GM21723 (cell line): ENCODE results near the gene CDH13.

Source experiments
- ATAC-seq: cut with Tn5 transposase; IDR thresholded peaks from one replicate; pipeline ENCODE4 v1.9.1; 2021; ENCODE audit warnings: mild to moderate bottlenecking, moderate library complexity; ENCODE audit not compliant: unreplicated experiment

CDH13 gene

GRCh38 chr16:83681381-83681956 is 1054.7 kb downstream of the CDH13 start:
- no peak for ATAC-seq

- ATAC-seq, result no peak
These were observed 1055.5 kb downstream of the CDH13 start for GRCh38 chr16:83682116-83682867.

GRCh38 chr16:83682868-83683235 is 1056.1 kb downstream of the CDH13 start:
- no peak for ATAC-seq

DNA sequence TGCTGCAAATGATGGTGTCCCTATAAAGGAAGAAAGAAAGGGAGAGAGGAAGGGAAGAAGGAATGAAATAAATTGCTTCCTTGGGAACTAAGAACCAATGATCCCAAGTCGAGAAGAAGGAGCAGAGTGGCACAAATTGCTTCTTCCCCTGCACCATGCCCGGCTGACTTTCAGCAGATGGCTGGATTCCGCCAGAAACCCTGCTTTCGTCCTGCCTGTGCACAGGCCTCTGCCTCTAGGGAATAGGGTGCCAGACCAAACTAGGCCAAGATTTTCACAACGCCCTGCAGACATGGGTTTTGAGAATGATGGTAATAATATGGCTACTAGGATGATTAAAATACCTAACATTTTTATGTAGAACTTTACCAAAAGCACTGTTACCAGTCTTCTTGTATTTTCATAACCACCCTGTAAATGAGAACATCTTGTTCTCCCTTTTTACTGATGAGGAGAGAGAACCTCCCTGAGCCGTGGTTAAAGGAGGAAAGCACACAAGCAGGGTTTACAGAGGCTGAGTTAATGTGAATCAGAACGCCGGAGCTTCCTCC is 1058.9 kb downstream of the CDH13 start:
- no peak for ATAC-seq

DNA sequence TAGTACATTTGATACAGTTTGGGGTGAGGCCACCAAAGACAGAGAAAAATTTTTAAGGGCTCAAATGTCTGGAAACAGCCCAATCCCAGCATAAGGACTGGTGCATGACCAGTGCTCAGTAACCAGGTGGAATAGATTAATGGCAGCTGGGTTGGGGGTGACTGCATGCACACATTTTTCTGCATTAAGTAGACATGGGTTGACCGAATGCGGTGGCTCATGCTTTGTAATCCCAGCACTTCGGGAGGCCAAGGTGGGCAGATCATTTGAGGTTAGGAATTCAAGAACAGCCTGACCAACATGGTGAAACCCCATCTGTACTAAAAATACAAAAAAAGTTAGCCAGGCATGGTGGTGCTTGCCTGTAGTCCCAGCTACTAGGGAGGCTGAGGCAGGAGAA is 1060.0 kb downstream of the CDH13 start:
- ATAC-seq, result no peak

GRCh38 chr16:83689385-83689831 is 1062.6 kb downstream of the CDH13 start:
- ATAC-seq, result no peak

GRCh38 chr16:83692224-83692623 is 1065.5 kb downstream of the CDH13 start:
- ATAC-seq, result no peak

DNA sequence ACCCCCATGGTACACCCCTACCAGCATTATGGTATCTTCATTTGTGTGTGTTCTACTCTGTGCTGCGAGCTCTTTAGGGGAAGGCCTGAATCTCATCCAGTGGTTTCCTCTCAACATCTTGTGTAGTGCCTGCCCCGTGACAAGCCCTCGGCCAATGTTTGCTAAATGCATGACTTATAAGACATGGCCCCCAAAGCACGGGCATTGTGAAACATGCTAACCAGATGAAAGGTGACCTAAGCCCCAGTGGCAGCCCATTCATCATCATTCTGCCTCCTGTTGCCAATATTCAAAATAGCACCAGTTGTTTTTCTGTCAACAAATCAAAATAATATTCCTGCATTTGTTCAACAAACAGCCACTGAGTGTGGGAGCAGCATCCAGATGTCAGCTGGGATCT is 1072.2 kb downstream of the CDH13 start:
- no peak for ATAC-seq

DNA sequence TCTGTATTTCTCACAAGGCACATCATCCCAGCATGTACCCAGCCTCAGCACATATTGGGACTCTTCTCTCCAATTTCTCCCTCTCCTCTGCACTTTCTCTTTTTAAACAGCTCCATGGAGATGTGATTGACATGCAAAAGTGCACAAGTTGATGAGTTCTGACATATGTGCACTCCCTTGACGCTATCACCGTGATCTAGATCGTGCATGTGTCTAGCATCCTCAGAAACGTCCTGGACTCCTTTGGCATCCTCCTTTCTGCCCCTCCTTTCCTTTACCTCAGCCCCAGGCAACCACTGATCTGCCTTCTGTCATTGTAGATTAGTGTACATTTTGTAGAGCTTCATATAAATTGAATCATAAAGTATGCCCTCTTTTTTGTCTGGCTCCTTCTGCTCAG is 1073.0 kb downstream of the CDH13 start:
- no peak for ATAC-seq

DNA sequence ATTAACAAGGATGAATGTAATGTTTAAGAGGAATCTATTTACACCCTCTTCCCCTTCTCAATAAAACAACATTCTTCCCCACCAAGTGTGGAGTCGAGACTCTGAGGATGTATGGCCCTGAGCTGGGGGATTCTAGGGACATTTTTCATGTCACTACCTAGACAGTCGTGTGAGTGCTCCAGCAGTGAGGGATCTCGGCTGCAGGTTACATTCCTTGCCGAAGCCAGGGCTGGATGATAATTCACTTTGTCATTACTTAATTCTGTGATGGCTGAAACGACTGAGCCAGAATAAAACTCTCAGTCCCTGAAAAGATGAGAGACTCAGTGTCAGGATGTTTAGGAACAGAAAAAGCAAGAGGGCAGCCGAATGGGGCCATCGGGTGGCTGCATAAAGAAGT is 1074.1 kb downstream of the CDH13 start:
- no peak for ATAC-seq

DNA sequence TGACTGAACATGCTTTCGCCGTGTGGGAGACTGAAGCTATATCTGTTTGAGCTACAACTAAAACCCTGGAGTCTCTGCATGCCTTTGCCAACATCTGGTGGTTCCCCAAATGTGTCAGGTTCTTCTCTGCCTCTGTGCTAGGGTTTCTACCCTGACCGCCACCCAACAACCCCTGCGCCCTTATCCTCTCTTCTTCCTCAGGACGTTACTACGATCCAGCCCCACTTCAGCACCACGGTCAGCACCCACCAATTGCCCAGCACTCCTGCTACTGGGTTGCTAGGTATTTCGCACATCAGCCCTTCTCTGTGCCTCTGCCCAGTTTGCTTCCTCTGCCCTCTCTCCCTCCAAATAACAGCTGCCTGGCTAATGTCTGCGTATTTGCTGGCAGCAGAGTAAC is 1074.7 kb downstream of the CDH13 start:
- no peak for ATAC-seq

DNA sequence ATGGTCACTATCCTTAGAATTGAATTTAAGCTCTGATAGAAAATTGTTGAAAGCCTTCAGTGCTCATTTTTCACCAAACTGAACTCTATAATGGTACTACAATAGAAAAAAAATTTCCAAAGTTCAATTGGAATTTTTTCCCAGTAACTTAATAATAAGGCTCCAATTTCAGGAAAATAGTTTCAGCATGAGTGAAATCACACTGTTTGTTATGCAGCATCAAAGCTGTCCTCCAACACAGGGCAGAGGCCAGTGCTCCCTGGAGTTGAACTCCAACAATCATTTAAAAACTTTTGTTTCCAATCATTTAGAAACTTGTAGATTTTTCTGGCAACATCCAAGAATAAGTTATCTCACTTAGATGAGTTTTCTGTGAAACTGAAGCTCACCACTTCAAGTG is 1077.9 kb downstream of the CDH13 start:
- no peak for ATAC-seq

DNA sequence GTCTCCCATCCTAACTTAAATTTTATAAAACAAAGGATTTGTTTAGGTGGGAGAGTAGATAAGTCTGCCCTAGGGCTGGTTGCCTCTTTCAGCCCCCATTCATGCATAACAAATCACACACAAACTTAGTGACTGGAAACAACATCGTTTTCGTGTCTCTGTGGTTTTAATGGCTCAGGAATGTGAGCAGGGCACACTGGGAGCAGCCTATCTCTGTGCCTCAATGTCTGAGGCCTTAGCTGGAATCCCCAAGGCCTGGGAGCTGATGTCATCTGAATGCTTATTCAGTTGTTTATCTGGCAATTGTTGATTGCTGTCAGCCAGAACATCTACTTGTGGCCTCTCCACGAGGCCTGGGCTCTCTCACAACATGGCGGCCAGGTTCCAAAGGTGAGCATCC is 1079.1 kb downstream of the CDH13 start:
- ATAC-seq, result no peak

DNA sequence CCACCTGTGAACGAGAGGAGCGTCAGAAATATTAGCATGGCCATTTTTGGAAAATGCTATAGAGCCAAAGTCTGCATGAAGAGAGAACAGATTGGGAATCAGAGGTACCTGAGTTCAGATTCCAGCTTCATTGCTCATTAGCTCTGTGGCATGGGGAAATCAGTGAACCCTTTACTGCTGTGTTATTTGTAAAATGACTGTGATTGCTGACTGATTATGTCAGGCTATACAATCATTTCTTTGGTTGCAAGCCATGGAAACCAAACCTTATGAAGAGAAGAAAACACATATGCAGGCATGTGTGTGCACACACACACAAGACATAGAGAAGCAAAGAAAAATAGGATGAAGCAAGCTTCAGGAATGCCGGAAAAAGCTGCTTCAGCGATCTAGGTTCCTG is 1079.6 kb downstream of the CDH13 start:
- no peak for ATAC-seq

- no peak for ATAC-seq
These were observed 1084.3 kb downstream of the CDH13 start for GRCh38 chr16:83711069-83711468.

DNA sequence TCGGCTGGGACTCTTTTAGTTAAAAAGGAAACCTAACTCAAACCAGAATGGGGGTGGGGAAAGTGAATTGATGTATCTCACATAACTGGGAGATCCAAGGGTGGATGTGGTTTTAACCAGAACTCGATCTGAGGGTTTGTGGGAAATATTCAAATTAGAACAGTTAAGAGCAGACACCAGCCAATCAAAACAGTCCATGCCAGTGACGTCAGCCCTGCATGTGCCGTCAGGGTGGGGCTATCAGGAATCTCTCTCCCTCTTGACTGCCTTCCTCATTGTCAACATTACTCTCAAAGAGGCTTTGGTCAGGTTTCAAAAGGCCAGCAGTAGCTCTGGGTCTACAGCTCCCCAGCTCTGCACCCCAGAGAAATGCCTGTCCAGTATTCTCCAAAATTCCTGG is 1086.8 kb downstream of the CDH13 start:
- no peak for ATAC-seq

DNA sequence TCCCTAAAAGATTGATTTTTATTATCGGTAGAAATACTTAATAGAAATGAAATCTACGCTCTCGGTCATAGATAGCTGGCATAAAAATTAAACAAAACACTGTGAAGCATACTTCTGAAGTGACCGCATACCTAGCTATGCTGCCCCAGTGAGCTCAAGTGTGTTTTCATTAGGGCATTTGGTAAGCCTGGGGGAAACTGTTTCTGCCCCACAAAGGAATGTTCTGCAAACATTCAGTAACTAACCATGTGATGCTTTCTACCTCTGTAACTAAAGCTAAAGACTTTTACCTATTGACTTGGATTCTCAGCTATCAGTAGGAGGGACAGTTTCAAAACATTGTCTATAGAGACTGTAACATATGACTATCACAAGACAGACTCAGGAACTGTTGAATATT is 1087.5 kb downstream of the CDH13 start:
- no peak for ATAC-seq

DNA sequence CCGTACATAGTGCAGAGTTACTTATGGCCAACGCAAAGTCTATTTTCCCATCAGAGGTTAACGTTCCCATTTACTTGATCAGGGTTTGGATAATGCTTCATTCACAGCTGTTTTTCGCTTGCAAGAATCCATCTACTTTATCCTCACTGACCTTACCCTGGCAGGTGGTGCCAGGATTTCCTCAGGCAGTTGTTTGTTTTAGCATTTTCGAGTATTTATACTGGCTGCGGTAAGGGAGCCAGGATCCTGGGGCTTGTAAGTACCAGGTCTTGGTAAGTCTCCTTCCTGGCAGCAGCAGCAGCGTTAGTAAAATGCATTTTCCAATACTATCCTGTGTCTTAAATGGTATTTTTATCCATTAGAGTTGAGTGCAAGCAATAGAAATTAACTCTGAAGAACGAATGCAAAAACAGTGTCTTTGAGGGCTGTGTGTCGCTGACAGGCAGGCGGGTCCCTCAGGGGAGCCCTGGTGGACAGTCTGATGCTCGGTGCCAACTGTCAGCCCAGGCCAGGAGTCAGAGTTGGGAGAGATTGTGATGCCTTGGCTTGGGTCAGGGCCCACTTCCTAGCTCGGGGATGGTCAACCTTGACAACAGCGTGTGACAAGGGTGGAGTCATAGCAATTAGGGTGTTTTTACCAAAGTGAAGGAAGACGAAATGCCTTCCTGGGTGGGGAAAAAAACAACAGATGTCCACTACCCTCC is 1088.6 kb downstream of the CDH13 start:
- no peak for ATAC-seq

DNA sequence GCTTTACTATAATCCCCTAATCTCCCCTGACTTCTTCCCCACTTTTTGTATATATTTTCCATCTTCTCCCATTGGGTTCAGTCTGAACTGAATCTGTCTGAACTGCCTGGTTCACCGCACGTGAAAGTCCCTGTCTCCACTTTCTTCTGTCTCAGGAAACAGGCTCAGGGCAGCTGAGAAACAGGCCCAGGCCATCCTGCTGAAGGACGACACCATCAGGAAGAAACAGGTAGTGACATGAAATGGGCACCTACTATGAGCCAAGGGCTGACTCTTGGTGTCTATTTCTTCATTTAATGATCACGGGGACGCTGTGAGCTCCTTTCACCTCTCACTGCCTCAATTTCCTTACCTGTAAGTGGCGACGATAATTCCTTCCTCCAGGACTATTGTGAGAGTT is 1090.5 kb downstream of the CDH13 start:
- ATAC-seq, result no peak

GRCh38 chr16:83717814-83718213 is 1091.0 kb downstream of the CDH13 start:
- ATAC-seq, result no peak

GRCh38 chr16:83720213-83720612 is 1093.4 kb downstream of the CDH13 start:
- ATAC-seq, result no peak

- no peak for ATAC-seq
These were observed 1094.2 kb downstream of the CDH13 start for GRCh38 chr16:83720981-83721380.
